ENCODE results near the gene ABCB11. TPM values are rescaled to one million over a fixed set of nuclear protein-coding genes. Genes with fewer than 3 reads are reported as not detected.

ABCB11 gene
- total and polyA plus RNA-seq, 2 of the 4 experiments (the other 2 are of a cell fraction), result not detected

GRCh38 chr2:168939918-168940317 is 91.2 kb downstream of the ABCB11 start:
- H3K27me3 ChIP-seq (ENCODE audit: control insufficient read depth, insufficient read depth, low read length), result no peaks in the 10 kb centered on the region
- H3K9me1 ChIP-seq (ENCODE audit: insufficient read depth, low read length), result no peaks in the 10 kb centered on the region
- dilution Hi-C loops (cut with HindIII; ENCODE audit: low sequenced_read_pairs, unreplicated experiment) (no loop called here), intact Hi-C loops (cut with micrococcal nuclease) (no loop called here), in situ Hi-C loops (cut with MboI; ENCODE audit: low sequenced_read_pairs) (no loop called here)
- no peak overlapping the region for H2AK9ac ChIP-seq (replicated peaks; ENCODE audit: low read depth, low read length, poor library complexity)
- no TSS peak for BruUV-seq (replicated peaks)
- no peaks in the 10 kb centered on the region for H4K20me1 ChIP-seq (ENCODE audit: insufficient read depth, low read length)
- H3K4me3 ChIP-seq (ENCODE audit: insufficient read depth, low read depth, low read length), result no peak overlapping the region
- H3K79me1 ChIP-seq (ENCODE audit: low read depth in 1 of 2, low read length in 2 of 2), result no peaks in the 10 kb centered on the region
- no peak overlapping the region for H3K14ac ChIP-seq (replicated peaks; ENCODE audit: low read depth, low read length)
- H2BK15ac ChIP-seq (ENCODE audit: low read depth, low read length), result no peak overlapping the region
- WGBS, 2 experiments (ENCODE audit: extremely low coverage in 2 of 2, insufficient read length in 1 of 2), result no CpG with 5 or more reads among the region's 4 CpGs
- CTCF ChIA-PET, result interaction anchor here (1.0 kb wide), 1 partner anchor 85 kb away, joined by 3 read pairs; no protein-coding TSS in a partner anchor
- no peak overlapping the region for H3K23ac ChIP-seq (ENCODE audit: low read depth, low read length)
- H2BK120ac ChIP-seq (ENCODE audit: low read depth, low read length), result no peak overlapping the region
- TF ChIP-seq POLR2A (IDR thresholded peaks at IDR 0.05; ENCODE audit: low read depth, low read length) (no peak), BHLHE40 (IDR thresholded peaks at IDR 0.05; ENCODE audit: low read depth, low read length) (no peak), MAFK (IDR thresholded peaks at IDR 0.05; ENCODE audit: low read depth, low read length) (no peak), ELK1 (IDR thresholded peaks at IDR 0.05; ENCODE audit: borderline replicate concordance, low read depth, low read length) (no peak), CHD1 (IDR thresholded peaks at IDR 0.05; ENCODE audit: low read depth, low read length) (no peak), SMC3 (IDR thresholded peaks at IDR 0.05; ENCODE audit: low read depth, low read length) (no peak), CTCF (conservative IDR thresholded peaks at IDR 0.05; ENCODE audit: low read depth, low read length) (no peak), NFE2L2 (IDR thresholded peaks at IDR 0.05; ENCODE audit: low read depth, low read length) (no peak), RFX5 (IDR thresholded peaks at IDR 0.05; ENCODE audit: low read depth, low read length) (no peak), RAD21 (IDR thresholded peaks at IDR 0.05; ENCODE audit: low read length) (no peak), RCOR1 (IDR thresholded peaks at IDR 0.05; ENCODE audit: insufficient replicate concordance, low read length) (no peak), MXI1 (IDR thresholded peaks at IDR 0.05; ENCODE audit: borderline replicate concordance, low read depth, low read length) (no peak), FOS (IDR thresholded peaks at IDR 0.05; ENCODE audit: low read depth, low read length) (no peak)
- DNase-seq (no peak), ATAC-seq (ENCODE audit: low read depth) (no peak)
- H2BK20ac ChIP-seq (ENCODE audit: low read depth, low read length), result no peak overlapping the region
- H3K9me3 ChIP-seq (ENCODE audit: control insufficient read depth, insufficient read depth, low read length), result no peaks in the 10 kb centered on the region
- H3K4ac ChIP-seq (ENCODE audit: low read depth, low read length), result no peak overlapping the region
- no peaks in the 10 kb centered on the region for H3K36me3 ChIP-seq (ENCODE audit: control insufficient read depth, insufficient read depth, low read length)
- no peak overlapping the region for H3K9ac ChIP-seq (ENCODE audit: low read depth, low read length)
- H4K91ac ChIP-seq (ENCODE audit: insufficient read depth, low read depth, low read length), result no peak overlapping the region
- H4K5ac ChIP-seq (ENCODE audit: low read depth, low read length), result no peak overlapping the region
- no peaks in the 10 kb centered on the region for H3K4me1 ChIP-seq (ENCODE audit: control insufficient read depth, insufficient read depth, low read length)
- POLR2A ChIA-PET (ENCODE audit: unreplicated experiment), result no interaction called here
- H3K27ac ChIP-seq (ENCODE audit: insufficient read depth, low read length), result no peak overlapping the region
- H4K8ac ChIP-seq (ENCODE audit: low read depth in 2 of 2, low read length in 2 of 2), result no peak overlapping the region
- H3K56ac ChIP-seq (ENCODE audit: extremely low read depth, insufficient read depth, low read length), result no peak overlapping the region
- H2AFZ ChIP-seq (replicated peaks; ENCODE audit: low read length, poor library complexity), result no peak overlapping the region
- H2AK5ac ChIP-seq (ENCODE audit: low read depth, low read length), result no peak overlapping the region
- H3K18ac ChIP-seq (ENCODE audit: low read depth, low read length), result no peak overlapping the region
- no peak overlapping the region for H3K4me2 ChIP-seq (ENCODE audit: low read depth, low read length)
- H2BK5ac ChIP-seq (ENCODE audit: low read depth, low read length, poor library complexity, severe bottlenecking), result no peak overlapping the region

All from IMR-90 (cell line).